ENCODE data around the gene TRABD. TPM values are rescaled to one million over a fixed set of nuclear protein-coding genes. Genes with fewer than 3 reads are reported as not detected.

TRABD gene
- total RNA-seq, 4 donors from 2014 or later: 22.4 to 71.4 (median 27.1) TPM

- DNase-seq (ENCODE audit: low spot score in 2 of 2): peak in 1 of 2 donors; percentile 12
- TF ChIP-seq EP300 (IDR thresholded peaks at IDR 0.05) (no peak), POLR2A (IDR thresholded peaks at IDR 0.05) (no peak), CTCF (IDR thresholded peaks at IDR 0.05) (peak; percentile 29 to 67 (median 56))
- Histone ChIP-seq H3K4me3 (no peak overlapping the region), H3K4me1 (peaks cover 0 to 13% (median 0%) of the 10 kb centered on the region in 4 donors), H3K9me3 (no peaks in the 10 kb centered on the region), H3K27me3 (no peaks in the 10 kb centered on the region), H3K27ac (no peak overlapping the region), H3K36me3 (no peaks in the 10 kb centered on the region)
- 53 to 63% methylated on average over 21 to 22 of the region's 22 CpGs for WGBS, 2 donors
Measured at GRCh38 chr22:50148991-50149721, 36.6 kb upstream of the TRABD start.

GRCh38 chr22:50150161-50151129 is 35.3 kb upstream of the TRABD start:
- H3K36me3 ChIP-seq: no peaks in the 10 kb centered on the region
- no peak for DNase-seq (ENCODE audit: low spot score in 2 of 2)
- H3K27ac ChIP-seq: no peak overlapping the region
- peaks cover 0 to 13% (median 0%) of the 10 kb centered on the region in 4 donors for H3K4me1 ChIP-seq
- no peaks in the 10 kb centered on the region for H3K27me3 ChIP-seq
- no peak overlapping the region for H3K4me3 ChIP-seq
- TF ChIP-seq POLR2A (IDR thresholded peaks at IDR 0.05) (no peak), EP300 (IDR thresholded peaks at IDR 0.05) (no peak), CTCF (IDR thresholded peaks at IDR 0.05) (no peak)
- WGBS, 2 donors: 89 to 90% methylated on average over 35 of the region's 35 CpGs
- no peaks in the 10 kb centered on the region for H3K9me3 ChIP-seq

GRCh38 chr22:50151571-50152537 is 33.9 kb upstream of the TRABD start:
- H3K27me3 ChIP-seq: no peaks in the 10 kb centered on the region
- no peak for TF ChIP-seq EP300 (IDR thresholded peaks at IDR 0.05)
- H3K4me1 ChIP-seq: peaks cover 0 to 7% (median 0%) of the 10 kb centered on the region in 4 donors
- no peaks in the 10 kb centered on the region for H3K36me3 ChIP-seq
- H3K27ac ChIP-seq: no peak overlapping the region
- H3K4me3 ChIP-seq: no peak overlapping the region
- no peak for DNase-seq (ENCODE audit: low spot score in 2 of 2)
- H3K9me3 ChIP-seq: no peaks in the 10 kb centered on the region
- 77 to 84% methylated on average over 31 of the region's 33 CpGs for WGBS, 2 donors

GRCh38 chr22:50153056-50153755 is 32.5 kb upstream of the TRABD start:
- no peak overlapping the region for H3K27ac ChIP-seq
- H3K27me3 ChIP-seq: no peaks in the 10 kb centered on the region
- H3K4me3 ChIP-seq: no peak overlapping the region
- TF ChIP-seq POLR2A (IDR thresholded peaks at IDR 0.05) (no peak), CTCF (IDR thresholded peaks at IDR 0.05) (no peak), EP300 (IDR thresholded peaks at IDR 0.05) (no peak)
- no peaks in the 10 kb centered on the region for H3K4me1 ChIP-seq
- 75 to 84% methylated on average over 21 to 22 of the region's 25 CpGs for whole genome bisulfite sequencing, 2 donors
- no peak for DNase-seq (ENCODE audit: low spot score in 2 of 2)
- H3K36me3 ChIP-seq: no peaks in the 10 kb centered on the region
- H3K9me3 ChIP-seq: no peaks in the 10 kb centered on the region
